ENCODE data around the gene EIF5.

- TF ChIP-seq EGR1 (IDR thresholded peaks at IDR 0.05; ENCODE audit: low read depth): no peak
- no peak for TF ChIP-seq CTCF (IDR thresholded peaks at IDR 0.05 in 2 of 3, conservative IDR thresholded peaks at IDR 0.05 in 1 of 3; ENCODE audit: borderline replicate concordance in 1 of 3, insufficient read depth in 1 of 3, low read depth in 2 of 3, low read length in 2 of 3)
- TF ChIP-seq ZNF274 (IDR thresholded peaks at IDR 0.05; ENCODE audit: low read depth, low read length): no peak
- TF ChIP-seq REST (IDR thresholded peaks at IDR 0.05; ENCODE audit: low read depth): no peak
- no peak for TF ChIP-seq YY1 (IDR thresholded peaks at IDR 0.05; ENCODE audit: extremely low read depth, insufficient replicate concordance, low read depth, low read length)
- no peak for TF ChIP-seq ELF1 (IDR thresholded peaks at IDR 0.05; ENCODE audit: borderline replicate concordance, low read depth)
- TF ChIP-seq SRF (IDR thresholded peaks at IDR 0.05; ENCODE audit: low read depth): no peak
- no peak for TF ChIP-seq ZBTB33 (IDR thresholded peaks at IDR 0.05; ENCODE audit: extremely low read depth, insufficient replicate concordance, low read length)
- TF ChIP-seq FOSL1 (IDR thresholded peaks at IDR 0.05; ENCODE audit: low read depth): no peak
- TF ChIP-seq POLR2A (IDR thresholded peaks at IDR 0.05; ENCODE audit: borderline replicate concordance, extremely low read depth, insufficient read depth, insufficient read length): no peak
- no peak for TF ChIP-seq POLR2AphosphoS5 (IDR thresholded peaks at IDR 0.05; ENCODE audit: low read depth, low read length)
Measured at GRCh38 chr14:103290961-103291360, 43.1 kb upstream of the EIF5 start.

Measured in HCT116 (cell line).